ENCODE data around the gene RNLS. TPM values are rescaled to one million over a fixed set of nuclear protein-coding genes. Genes with fewer than 3 reads are reported as not detected.

Gene RNLS
- total RNA-seq, 4 donors from 2014 or later, result 10.6 to 38.7 (median 28.2) TPM

- Histone ChIP-seq H3K27ac (no peak overlapping the region), H3K4me1 (no peaks in the 10 kb centered on the region), H3K36me3 (no peaks in the 10 kb centered on the region), H3K9me3 (no peaks in the 10 kb centered on the region), H3K4me3 (replicated peaks in 1 of 3) (no peak overlapping the region), H3K27me3 (no peaks in the 10 kb centered on the region)
- TF ChIP-seq POLR2A (IDR thresholded peaks at IDR 0.05) (no peak), CTCF (IDR thresholded peaks at IDR 0.05) (no peak)
- 90 to 95% methylated on average over 3 of the region's 3 CpGs for WGBS, 2 donors
- intact Hi-C loops (cut with DNase I), result no loop called here
- no peak for DNase-seq
Observed at GRCh38 chr10:88413412-88413811, 169.7 kb downstream of the RNLS start.

GRCh38 chr10:88411772-88412349 is 171.3 kb downstream of the RNLS start:
- TF ChIP-seq CTCF (IDR thresholded peaks at IDR 0.05), result no peak
- no peak for TF ChIP-seq POLR2A (IDR thresholded peaks at IDR 0.05)
- Histone ChIP-seq H3K27me3 (no peaks in the 10 kb centered on the region), H3K9me3 (no peaks in the 10 kb centered on the region), H3K27ac (no peak overlapping the region), H3K36me3 (no peaks in the 10 kb centered on the region), H3K4me3 (replicated peaks in 1 of 3) (no peak overlapping the region), H3K4me1 (no peaks in the 10 kb centered on the region)
- no peak for DNase-seq
- intact Hi-C loops (cut with DNase I), result no loop called here
- 92 to 93% methylated on average over 6 of the region's 6 CpGs for WGBS, 2 donors

GRCh38 chr10:88409824-88410223 is 173.3 kb downstream of the RNLS start:
- Histone ChIP-seq H3K27me3 (no peaks in the 10 kb centered on the region), H3K9me3 (no peaks in the 10 kb centered on the region), H3K4me1 (no peaks in the 10 kb centered on the region), H3K36me3 (no peaks in the 10 kb centered on the region), H3K27ac (no peak overlapping the region), H3K4me3 (replicated peaks in 1 of 3) (no peak overlapping the region)
- DNase-seq, result no peak
- WGBS, 2 donors, result 70 to 79% methylated on average over 1 of the region's 1 CpG
- intact Hi-C loops (cut with DNase I), result no loop called here
- TF ChIP-seq POLR2A (IDR thresholded peaks at IDR 0.05) (no peak), CTCF (IDR thresholded peaks at IDR 0.05) (no peak)

GRCh38 chr10:88409236-88409635 is 173.9 kb downstream of the RNLS start:
- no peak for DNase-seq
- Histone ChIP-seq H3K4me3 (replicated peaks in 1 of 3) (no peak overlapping the region), H3K27me3 (no peaks in the 10 kb centered on the region), H3K27ac (no peak overlapping the region), H3K9me3 (no peaks in the 10 kb centered on the region), H3K36me3 (no peaks in the 10 kb centered on the region), H3K4me1 (no peaks in the 10 kb centered on the region)
- 94 to 95% methylated on average over 2 of the region's 2 CpGs for WGBS, 2 donors
- intact Hi-C loops (cut with DNase I), result no loop called here
- TF ChIP-seq POLR2A (IDR thresholded peaks at IDR 0.05) (no peak), CTCF (IDR thresholded peaks at IDR 0.05) (no peak)

- WGBS, 2 donors, result 92 to 94% methylated on average over 2 of the region's 2 CpGs
- Histone ChIP-seq H3K36me3 (no peaks in the 10 kb centered on the region), H3K4me1 (no peaks in the 10 kb centered on the region), H3K9me3 (no peaks in the 10 kb centered on the region), H3K27ac (no peak overlapping the region), H3K4me3 (replicated peaks in 1 of 3) (no peak overlapping the region), H3K27me3 (no peaks in the 10 kb centered on the region)
- DNase-seq, result no peak
- TF ChIP-seq CTCF (IDR thresholded peaks at IDR 0.05) (no peak), POLR2A (IDR thresholded peaks at IDR 0.05) (no peak)
- intact Hi-C loops (cut with DNase I), result no loop called here
Observed at GRCh38 chr10:88408096-88408495, 175.0 kb downstream of the RNLS start.

All from thyroid gland (tissue), 4 donors.